NCI-H345 (cell line): ENCODE results near the gene KCNK4.
"Not testable (repeated sequence)": the region's sequence is repeated elsewhere in the genome, so short reads cannot be mapped to it uniquely, and the experiment has no call there.

Source experiments
- DNase-seq: peaks from one replicate; lab custom pipeline; 2025; lab: John Stamatoyannopoulos, UW

The KCNK4 gene

GRCh38 chr11:64291262-64291751 is at the start of gene KCNK4:
KCNK4 (plus strand) TSS chr11:64291302; CDS start chr11:64293019, 1,717 bp downstream.
- DNase-seq, result no peak

GRCh38 chr11:64241491-64242374 is 49.4 kb upstream of the KCNK4 start:
- DNase-seq, result peak; percentile 21

DNA sequence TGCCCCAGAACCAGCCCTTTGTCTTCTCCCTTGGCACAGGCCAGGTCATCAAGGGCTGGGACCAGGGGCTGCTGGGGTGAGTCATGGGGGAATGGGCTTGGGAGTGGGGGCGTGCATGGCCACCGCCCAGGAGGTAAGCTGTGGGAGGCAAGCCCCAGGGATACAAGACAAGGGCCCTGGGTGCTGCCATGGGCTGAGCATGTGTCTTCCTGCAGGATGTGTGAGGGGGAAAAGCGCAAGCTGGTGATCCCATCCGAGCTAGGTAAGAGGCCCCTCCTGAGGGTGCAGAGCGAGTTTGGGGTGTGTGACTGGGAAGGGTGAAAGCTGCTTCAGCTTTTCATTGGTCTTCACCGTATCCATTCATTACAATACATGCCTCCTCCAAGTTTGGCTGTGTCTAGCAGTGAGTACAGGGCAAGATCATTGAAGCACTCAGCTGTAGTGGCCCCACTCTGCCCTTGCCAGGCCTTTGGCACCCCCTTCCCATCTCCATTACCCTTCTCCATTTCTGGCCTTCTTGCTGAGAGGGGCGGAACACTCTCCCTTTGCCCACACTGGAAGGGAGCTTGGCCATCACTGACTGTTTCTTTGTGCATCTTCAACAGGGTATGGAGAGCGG is 47.8 kb upstream of the KCNK4 start:
- no peak for DNase-seq

GRCh38 chr11:64244107-64244506 is 47.0 kb upstream of the KCNK4 start:
- no peak for DNase-seq

GRCh38 chr11:64244966-64245365 is 46.1 kb upstream of the KCNK4 start:
- DNase-seq, result no peak

GRCh38 chr11:64245401-64245796 is 45.7 kb upstream of the KCNK4 start:
- DNase-seq, result no peak

- DNase-seq, result peak; percentile 58
Observed at GRCh38 chr11:64245797-64246620, 45.1 kb upstream of the KCNK4 start.

DNA sequence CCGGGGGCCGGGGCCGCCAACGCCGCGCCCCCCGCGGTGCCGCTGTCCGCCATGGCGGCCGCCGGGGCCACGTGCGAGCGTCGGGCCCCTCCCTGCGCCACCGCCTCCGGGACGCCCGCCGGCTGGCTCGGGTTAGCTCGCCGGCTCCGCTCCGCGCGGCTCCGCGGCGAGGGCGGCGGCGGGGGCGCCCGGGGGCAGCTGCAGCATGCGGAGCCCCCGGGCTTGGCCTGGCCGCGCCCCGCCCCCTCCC is 44.6 kb upstream of the KCNK4 start:
- DNase-seq, result not testable (repeated sequence)

GRCh38 chr11:64246871-64247728 is 44.0 kb upstream of the KCNK4 start, which contains the start of gene PPP1R14B:
PPP1R14B (minus strand) TSS chr11:64246943; CDS start chr11:64246673, 270 bp downstream.
- peak; percentile 91 for DNase-seq

DNA sequence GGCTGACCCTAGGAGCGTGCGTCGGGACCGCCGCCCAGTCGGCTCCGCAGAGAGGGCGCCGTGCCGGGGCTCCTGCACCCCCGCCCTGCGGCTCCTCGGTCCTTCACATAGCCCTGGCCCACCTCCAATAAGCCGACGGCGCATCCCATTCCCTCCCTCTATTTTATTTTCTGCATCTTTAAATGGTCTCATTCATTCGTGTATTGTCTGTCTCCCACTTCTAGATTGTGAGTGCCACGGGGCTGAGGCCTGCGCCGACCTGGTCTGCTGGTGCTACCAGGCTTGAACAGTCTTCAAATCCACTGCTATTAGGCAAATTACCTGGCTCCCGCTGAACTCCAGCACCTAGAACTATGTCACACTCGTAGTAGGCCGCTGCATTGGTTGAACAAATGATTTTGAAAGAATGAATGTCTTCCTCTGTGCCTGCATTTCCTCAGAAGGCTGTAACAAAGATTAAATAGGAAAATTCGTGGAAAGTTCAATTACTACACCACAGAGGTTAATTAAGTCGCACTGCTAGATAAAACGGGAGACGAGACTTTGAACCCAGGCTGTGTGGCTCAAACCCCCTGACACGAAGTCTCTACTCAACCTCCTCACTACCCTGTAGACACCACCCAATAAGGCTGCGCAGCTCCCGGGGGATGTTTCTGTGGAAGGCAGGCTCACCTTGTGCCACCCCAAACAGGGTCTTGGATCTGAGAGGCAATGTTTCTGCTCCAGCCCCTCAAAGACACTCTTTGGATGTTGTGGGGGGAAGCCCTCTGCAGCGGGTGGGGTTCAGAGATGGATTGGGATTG is 43.2 kb upstream of the KCNK4 start:
- DNase-seq, result peak; percentile 39

DNA sequence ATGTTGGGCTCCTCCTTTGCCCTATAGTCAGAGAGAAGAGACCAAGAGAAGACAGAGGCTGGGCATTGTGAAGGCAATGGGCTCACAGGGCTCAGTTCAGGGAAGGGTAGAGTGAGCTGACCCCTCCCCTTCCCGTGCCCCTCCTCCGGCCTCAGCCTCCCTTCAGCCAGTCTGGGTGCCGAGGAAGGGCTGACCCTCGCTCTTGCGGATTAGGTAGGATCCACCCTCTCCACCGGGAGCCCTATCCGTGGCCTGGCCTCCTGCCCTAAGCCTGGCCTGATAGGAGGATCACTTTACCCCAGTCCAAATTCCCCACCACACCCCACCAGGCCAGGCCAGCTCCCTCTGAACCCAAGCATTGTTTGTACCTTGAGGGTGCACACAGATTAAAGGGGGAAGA is 42.5 kb upstream of the KCNK4 start:
- no peak for DNase-seq

DNA sequence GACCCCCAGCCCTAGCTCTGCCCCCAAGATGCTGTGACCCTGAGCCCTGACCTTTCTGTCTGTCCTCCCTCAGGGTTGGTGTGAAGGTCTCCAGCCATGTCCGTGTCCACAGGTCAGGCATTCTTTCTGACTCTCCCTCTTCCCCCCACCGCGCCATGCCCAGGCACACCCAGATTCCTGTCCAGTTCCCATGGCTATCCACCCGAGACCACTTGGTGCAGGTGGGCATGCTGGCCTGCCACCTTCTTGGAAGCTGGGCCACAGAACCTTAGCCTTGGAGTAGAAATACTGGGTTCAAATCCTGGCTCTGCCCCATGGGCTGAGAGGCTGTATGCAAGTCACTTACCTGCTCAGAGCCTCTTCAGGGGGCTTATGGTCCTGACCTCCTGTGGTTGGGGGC is 42.1 kb upstream of the KCNK4 start:
- DNase-seq, result no peak

DNA sequence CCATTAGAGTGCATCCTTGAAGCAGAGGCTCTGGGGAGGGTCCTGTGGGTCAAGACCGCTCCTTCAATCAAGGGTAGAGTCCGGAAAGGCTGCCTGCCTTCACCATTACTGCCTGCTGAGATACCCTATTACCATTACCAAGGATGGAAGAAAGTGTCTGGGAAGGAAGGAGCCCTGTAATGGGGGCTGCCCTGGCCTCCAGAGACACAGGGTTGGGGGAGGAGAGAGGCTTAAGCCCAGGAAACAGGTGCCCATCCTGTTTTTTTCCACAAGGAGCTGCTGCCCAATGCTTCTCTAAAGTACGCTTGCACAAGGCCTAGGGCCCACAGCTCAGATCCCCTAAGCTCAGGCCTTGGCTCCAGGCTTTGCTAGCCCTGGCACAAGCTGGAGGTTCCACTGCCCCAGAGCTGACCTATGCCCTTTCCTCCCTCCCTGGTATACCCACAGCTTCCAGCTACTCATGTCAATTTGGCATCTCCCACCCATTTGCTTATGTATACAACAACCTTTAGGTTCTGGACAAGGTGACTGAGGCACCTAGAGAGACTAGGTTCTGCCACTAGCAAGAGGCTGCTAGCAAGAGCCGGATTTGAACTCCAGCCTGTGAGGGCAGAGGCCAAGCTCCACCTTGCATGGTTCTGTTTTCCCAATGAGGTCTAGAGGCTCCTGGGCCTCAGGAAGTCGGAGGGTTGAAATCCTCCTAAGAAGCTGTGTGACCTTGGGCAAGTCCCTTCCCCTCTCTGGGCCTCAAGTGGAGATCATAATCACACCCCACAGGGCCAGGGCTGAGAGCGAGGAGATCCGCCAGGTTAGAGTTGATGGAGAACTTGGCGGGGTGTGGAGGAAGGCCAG is 41.3 kb upstream of the KCNK4 start:
- DNase-seq, result no peak

GRCh38 chr11:64250415-64251015 is 40.6 kb upstream of the KCNK4 start:
- peak; percentile 53 for DNase-seq

DNA sequence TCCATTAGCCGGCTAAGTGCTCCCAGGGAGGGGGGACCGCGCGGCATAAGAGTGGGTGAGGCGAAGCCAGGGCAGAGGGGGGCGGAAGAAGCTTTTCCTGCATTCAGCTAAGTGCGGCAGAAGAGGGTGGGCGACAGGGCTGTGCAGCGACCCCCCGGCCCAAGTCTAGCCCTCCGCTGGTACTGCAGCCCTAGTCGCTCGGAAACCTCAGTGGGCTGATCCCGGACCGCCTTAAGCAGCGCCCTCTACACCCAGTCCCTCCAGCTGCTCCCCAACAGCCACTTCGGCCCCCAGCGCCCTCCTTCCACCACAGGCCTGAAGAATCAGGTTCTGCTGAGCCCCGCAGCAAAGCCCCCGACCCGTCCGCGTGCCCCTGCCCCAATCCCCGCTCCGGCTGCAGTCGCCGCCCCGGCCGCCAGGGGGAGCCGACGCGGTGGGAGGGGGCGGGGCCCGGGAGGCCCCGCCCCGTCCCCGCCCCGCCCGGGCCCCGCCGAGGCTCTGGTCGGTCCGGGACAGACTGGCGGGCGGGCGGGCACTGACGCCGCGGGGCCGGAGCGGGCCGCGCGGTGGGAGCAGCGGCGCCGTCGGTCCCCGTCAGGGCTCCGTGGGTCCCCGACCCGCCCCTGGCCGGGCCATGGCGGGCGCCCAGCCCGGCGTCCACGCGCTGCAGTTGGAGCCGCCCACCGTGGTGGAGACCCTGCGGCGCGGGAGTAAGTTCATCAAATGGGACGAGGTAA is 39.9 kb upstream of the KCNK4 start, which contains the start of gene PLCB3:
Gene PLCB3 (plus strand): TSS at position 515 of the 737 bp plus-strand sequence. CDS start 120 bp downstream, at position 635.
- DNase-seq, result peak; percentile 47

DNA sequence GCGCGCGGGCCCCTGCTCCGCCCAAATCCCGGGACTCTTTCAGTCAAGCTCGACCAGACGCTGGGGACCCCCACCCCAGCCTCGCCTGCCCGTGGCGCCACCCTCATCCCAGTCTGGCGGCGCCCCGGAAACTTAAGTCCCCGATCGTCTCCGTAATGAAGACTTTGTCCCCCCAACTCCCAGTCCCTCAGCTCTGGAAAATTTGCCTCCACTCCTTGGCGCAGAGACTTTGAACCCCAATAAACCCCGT is 39.4 kb upstream of the KCNK4 start:
- no peak for DNase-seq

DNA sequence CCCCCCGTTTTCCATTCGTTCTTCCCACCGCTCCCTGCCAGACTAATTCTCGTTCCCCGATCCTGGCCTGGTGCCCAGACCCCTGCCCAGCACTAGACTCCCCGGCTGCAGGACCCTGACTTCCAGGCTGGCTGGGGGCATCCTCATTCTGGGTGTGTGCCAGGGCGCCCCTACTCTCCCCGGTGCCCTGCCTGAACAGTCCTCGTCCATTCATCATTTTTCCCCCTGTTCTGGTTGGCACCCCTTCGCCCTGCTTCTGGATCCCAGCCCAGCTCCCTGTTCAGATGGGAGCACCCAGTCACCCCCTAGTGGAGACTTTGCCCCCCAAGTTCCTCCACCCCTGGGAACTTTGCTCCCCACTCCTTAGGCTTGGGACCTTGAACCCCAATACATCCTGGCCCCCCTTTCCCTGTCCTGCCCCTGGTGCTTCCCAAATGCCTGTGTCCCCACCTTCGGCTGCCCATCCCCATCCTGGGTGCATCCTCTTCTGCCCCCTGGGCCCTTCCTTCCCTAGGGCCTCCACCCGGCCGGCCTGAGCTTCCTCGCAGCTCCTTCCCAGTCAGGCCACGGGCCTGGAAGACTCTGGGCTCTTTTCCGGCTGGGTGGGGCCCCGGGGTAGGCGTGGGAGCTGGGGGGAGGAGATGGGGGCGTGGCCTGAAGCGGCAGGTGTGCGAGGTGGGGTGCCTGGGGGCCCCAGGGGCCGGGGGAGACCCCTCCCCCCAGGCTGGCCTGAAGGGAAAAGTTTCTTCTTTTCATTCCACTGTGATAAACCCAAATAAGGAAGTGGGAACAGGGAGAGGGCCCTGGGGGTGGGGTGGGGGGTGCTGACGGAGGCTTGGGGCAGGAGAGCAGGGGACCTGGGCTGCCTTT is 38.9 kb upstream of the KCNK4 start:
- peak; percentile 28 for DNase-seq

DNA sequence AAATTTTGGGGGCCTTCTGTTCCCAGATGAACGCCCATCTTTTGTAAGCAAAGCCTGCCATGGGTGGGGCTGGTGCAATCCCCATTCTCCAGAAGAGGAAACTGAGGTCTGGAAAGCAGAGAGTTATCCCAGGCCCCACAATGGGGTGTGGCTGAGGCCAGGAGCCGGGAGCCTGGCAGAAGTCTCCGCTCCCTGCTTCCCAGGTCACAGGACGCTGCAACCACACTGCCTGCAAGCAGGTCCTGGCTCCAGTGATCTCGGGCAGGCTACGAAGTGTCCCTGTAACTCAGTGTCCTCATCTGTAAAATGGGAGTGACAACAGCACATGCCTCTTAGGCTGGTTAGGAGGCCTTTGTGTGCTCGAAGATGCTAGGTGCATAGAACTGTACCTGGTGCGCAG is 38.1 kb upstream of the KCNK4 start:
- no peak for DNase-seq
